Stimulated activated CD8-positive, alpha-beta memory T cell treated with anti-CD3 and anti-CD28 coated beads, Interleukin-4, amount 100 ng/mL, for 24 hours (primary cell): ENCODE results near the gene PTPMT1.

Experiments
- DNase-seq: peaks from one replicate; pipeline ENCODE4 v3.0.0-alpha.2; 2020; ENCODE audit warnings: low read depth

The PTPMT1 gene

GRCh38 chr11:47607380-47607779, 42.0 kb downstream of the PTPMT1 start:
- no peak for DNase-seq

GRCh38 chr11:47609675-47610074, 44.3 kb downstream of the PTPMT1 start:
- no peak for DNase-seq

- no peak for DNase-seq
Observed at GRCh38 chr11:47611348-47611794, 46.0 kb downstream of the PTPMT1 start.

GRCh38 chr11:47615249-47615648, 49.9 kb downstream of the PTPMT1 start:
- no peak for DNase-seq

- DNase-seq, result no peak
Observed at GRCh38 chr11:47616726-47617416, 51.5 kb downstream of the PTPMT1 start.

GRCh38 chr11:47617417-47617809, 52.0 kb downstream of the PTPMT1 start:
- no peak for DNase-seq

GRCh38 chr11:47620836-47621378, 55.5 kb downstream of the PTPMT1 start:
- DNase-seq, result no peak
